B cell (primary cell): ENCODE results near the gene TNP2. TPM values are rescaled to one million over a fixed set of nuclear protein-coding genes. Genes with fewer than 3 reads are reported as not detected.

ENCODE experiments used
- ATAC-seq: fragments of 200-7000 bp; cut with Tn5 transposase; one replicate; pipeline ENCODE4 v1.10.0; 2021; ENCODE audit warnings: low read depth, mild to moderate bottlenecking, moderate number of reproducible peaks, moderate library complexity
- CTCF ChIA-PET: fragments of 350-600 bp; sonication (Branson Sonifier 250); formaldehyde crosslinking; loops from one replicate; lab custom pipeline; 2021; ENCODE audit warnings: antibody characterized with exemption, inconsistent platforms; lab: Charles Lee
- POLR2A ChIA-PET: fragments of 350-600 bp; sonication (Branson Sonifier 250); formaldehyde crosslinking; loops from one replicate; lab custom pipeline; 2021; ENCODE audit warnings: antibody characterized with exemption; lab: Charles Lee
- DNase-seq: peaks from one replicate; pipeline ENCODE4 v3.0.0; 2013
- H2AFZ ChIP-seq: 2 replicates; pipeline ENCODE4 v1.6.1; 2012; ENCODE audit warnings: mild to moderate bottlenecking, low read depth, low read length; ENCODE audit not compliant: insufficient read depth, poor library complexity, severe bottlenecking
- H3K27ac ChIP-seq, 2 donors: 1 replicate in 1 of 2; 2 replicates in 1 of 2; pipeline ENCODE4 v1.5.1; 2012 to 2013; ENCODE audit warnings: low read length in 2 of 2, mild to moderate bottlenecking in 2 of 2, moderate library complexity in 1 of 2
- H3K27me3 ChIP-seq, 4 experiments: fragments of 200-600 bp in 1 of 4; sonication (generic) in 1 of 4; replicated peaks in 1 of 4; 1 replicate in 2 of 4; 2 replicates in 2 of 4; pipeline versions ENCODE4 v1.6.1 to v1.7.0; 2013 to 2016; ENCODE audit warnings: low read length in 3 of 4, mild to moderate bottlenecking in 2 of 4, mixed read lengths in 1 of 4, moderate library complexity in 1 of 4; ENCODE audit not compliant: insufficient read depth in 4 of 4, control insufficient read depth in 3 of 4; ENCODE audit errors: control extremely low read depth in 1 of 4
- H3K36me3 ChIP-seq, 2 experiments: replicated peaks in 1 of 2; 1 replicate in 1 of 2; 2 replicates in 1 of 2; pipeline versions ENCODE4 v1.6.1 to v1.7.1; 2013; ENCODE audit warnings: low read length in 1 of 2; ENCODE audit not compliant: insufficient read depth in 2 of 2, control insufficient read depth in 1 of 2; ENCODE audit errors: control extremely low read depth in 1 of 2, extremely low read depth in 1 of 2
- H3K4me1 ChIP-seq, 2 donors: fragments of 200-600 bp in 1 of 2; sonication (generic) in 1 of 2; 1 replicate in 1 of 2; 2 replicates in 1 of 2; pipeline versions ENCODE4 v1.5.1 to v1.6.1; 2013 to 2017; ENCODE audit warnings: low read length in 2 of 2; ENCODE audit not compliant: control insufficient read depth in 2 of 2, insufficient read depth in 2 of 2
- H3K4me2 ChIP-seq: replicated peaks from 2 replicates; pipeline ENCODE3; 2012; ENCODE audit warnings: mild to moderate bottlenecking, low read depth, low read length; ENCODE audit not compliant: poor library complexity, severe bottlenecking
- H3K4me3 ChIP-seq, 5 experiments: fragments of 200-600 bp in 1 of 5; sonication (generic) in 1 of 5; 1 replicate in 3 of 5; 2 replicates in 2 of 5; pipeline versions ENCODE4 v1.5.1 to v1.7.0; 2011 to 2016; ENCODE audit warnings: low read length in 4 of 5, mild to moderate bottlenecking in 4 of 5, low read depth in 2 of 5, control low read depth in 1 of 5, moderate library complexity in 1 of 5; ENCODE audit not compliant: insufficient read depth in 1 of 5; ENCODE audit errors: control extremely low read depth in 1 of 5, extremely low read depth in 1 of 5
- H3K79me2 ChIP-seq: fragments of 200-600 bp; sonication (generic); one replicate; pipeline ENCODE4 v1.6.0; 2016; ENCODE audit warnings: low read length; ENCODE audit not compliant: control insufficient read depth, insufficient read depth
- H3K9ac ChIP-seq: fragments of 200-600 bp; sonication (generic); 2 replicates; pipeline ENCODE4 v1.6.1; 2017; ENCODE audit warnings: mild to moderate bottlenecking, low read length, moderate library complexity
- H3K9me3 ChIP-seq, 3 donors: one replicate each; pipeline versions ENCODE4 v1.6.1 to v1.7.1; 2013; ENCODE audit warnings: low read length in 2 of 3; ENCODE audit not compliant: control insufficient read depth in 2 of 3, insufficient read depth in 1 of 3; ENCODE audit errors: control extremely low read depth in 1 of 3
- H4K20me1 ChIP-seq: 2 replicates; pipeline ENCODE4 v1.6.0; 2012; ENCODE audit warnings: mild to moderate bottlenecking, low read length; ENCODE audit not compliant: insufficient read depth, control insufficient read depth, poor library complexity, severe bottlenecking
- H3K27ac Mint-ChIP-seq: one replicate; pipeline ENCODE4 v1.8.0; 2021; ENCODE audit warnings: mixed read lengths
- H3K27me3 Mint-ChIP-seq: one replicate; pipeline ENCODE4 v1.8.0; 2021; ENCODE audit warnings: mixed read lengths
- H3K4me1 Mint-ChIP-seq: one replicate; pipeline ENCODE4 v1.8.0; 2021; ENCODE audit warnings: mixed read lengths
- H3K4me3 Mint-ChIP-seq: one replicate; pipeline ENCODE4 v1.8.0; 2021; ENCODE audit warnings: mixed read lengths
- H3K9me3 Mint-ChIP-seq: one replicate; pipeline ENCODE4 v1.8.0; 2022; ENCODE audit warnings: mixed read lengths; ENCODE audit not compliant: insufficient read depth
- EZH2 ChIP-seq: IDR thresholded peaks from 2 replicates; pipeline ENCODE4 v1.6.1; 2012; ENCODE audit warnings: borderline replicate concordance, low read depth, mild to moderate bottlenecking, moderate library complexity, low read length; ENCODE audit not compliant: insufficient read depth, poor library complexity, severe bottlenecking
- WGBS: methylation state at CpG from one replicate; pipeline ENCODE4 v1.1.5; 2013; ENCODE audit warnings: missing lambda C conversion rate; ENCODE audit not compliant: insufficient coverage; 5-methylcytosine and 5-hydroxymethylcytosine counted together
- intact Hi-C: fragments of 100-400 bp; cut with micrococcal nuclease; formaldehyde crosslinking; loops from one replicate; pipeline ENCODE4 v1.10.0; 2022
- polyA plus RNA-seq: library from polyadenylated mRNA; depleted of rRNA; stranded (reverse); fragments of >200 nt; gene quantifications from 2 replicates; pipeline ENCODE4 v1.2.3, GENCODE V29; 2012
- total RNA-seq, 2 donors: library from RNA; stranded (reverse); fragments of 120-200 nt in 1 of 2; gene quantifications; 1 replicate in 1 of 2; 2 replicates in 1 of 2; pipeline versions ENCODE4 v1.2.3 to v1.2.4, GENCODE V29; 2013 to 2022
- TF ChIP-seq, protein P1 (sequence below): fragments of 200-600 bp; IDR thresholded peaks from one replicate; pipeline ENCODE4 v1.8.0; 2022; ENCODE audit warnings: antibody characterized with exemption, mild to moderate bottlenecking

TNP2 gene
- total and polyA plus RNA-seq, 2 donors (not counting 1 experiment from before 2014, with no cell fraction given): not detected

DNA sequence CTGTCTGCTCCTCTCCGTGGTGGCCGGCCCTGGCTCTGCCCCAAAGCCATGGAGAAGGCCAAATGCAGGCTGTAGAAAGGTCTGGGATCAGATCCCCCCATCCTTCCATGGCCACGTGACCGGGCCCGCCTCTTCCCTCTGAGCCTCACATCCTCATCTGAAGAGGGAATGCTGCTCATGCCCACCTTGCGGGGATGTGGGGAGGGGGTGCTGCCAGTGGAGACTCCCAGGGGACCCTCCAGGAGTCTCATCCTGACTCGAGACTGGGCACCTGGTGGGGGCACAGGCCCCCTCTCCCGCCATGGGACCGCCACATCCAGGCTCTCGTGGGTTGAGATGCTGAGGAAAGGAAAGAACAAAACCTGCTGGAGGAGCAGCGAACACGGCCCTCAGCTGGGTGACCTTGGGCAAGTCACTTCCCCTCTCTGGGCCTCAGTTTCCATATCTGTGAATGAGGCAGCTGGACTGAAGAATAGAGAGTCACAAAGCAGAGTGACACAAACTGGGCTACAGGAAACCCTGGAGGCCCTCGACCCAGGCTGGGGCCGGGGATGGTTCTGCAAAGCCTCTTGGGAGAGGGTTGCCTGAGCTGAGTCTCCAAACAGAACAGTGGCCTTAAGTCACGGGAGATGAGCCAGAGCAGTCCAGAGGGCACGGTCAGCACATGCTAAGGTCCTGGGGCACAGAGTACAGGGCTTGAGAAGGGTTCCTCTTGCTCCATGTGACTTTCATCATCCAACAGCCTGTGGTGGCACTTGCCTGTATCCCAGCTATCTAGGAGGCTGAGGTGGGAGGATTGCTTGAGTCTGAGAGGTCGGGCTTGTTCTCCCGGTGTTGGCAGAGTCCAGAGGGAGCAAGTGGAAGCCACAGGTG, 43.2 kb downstream of the TNP2 start:
- POLR2A ChIA-PET: interaction anchor here (0.6 to 2.4 kb wide), 8 partner anchors 20 to 285 kb away, joined by 3 to 19 read pairs (median 4); partner anchors contain the start of gene SOCS1
- Histone ChIP-seq H3K9ac (peak overlapping the region; percentile 59), H4K20me1 (no peaks in the 10 kb centered on the region), H3K79me2 (no peaks in the 10 kb centered on the region), H3K4me2 (peak overlapping the region; percentile 90), H3K9me3 (no peaks in the 10 kb centered on the region), H3K36me3 (no peaks in the 10 kb centered on the region), H3K27ac (peak overlapping the region; percentile 72 to 85), H3K4me1 (peaks cover 28 to 30% of the 10 kb centered on the region in 2 donors), H3K4me3 (peak overlapping the region in 4 of 5 experiments; percentile 16 to 61 (median 42)), H2AFZ (peak overlapping the region; percentile 82), H3K27me3 (no peaks in the 10 kb centered on the region)
- H3K27ac Mint-ChIP-seq: peak overlapping the region; percentile 93
- TF ChIP-seq EZH2: no peak
- TF ChIP-seq, protein P1, sequence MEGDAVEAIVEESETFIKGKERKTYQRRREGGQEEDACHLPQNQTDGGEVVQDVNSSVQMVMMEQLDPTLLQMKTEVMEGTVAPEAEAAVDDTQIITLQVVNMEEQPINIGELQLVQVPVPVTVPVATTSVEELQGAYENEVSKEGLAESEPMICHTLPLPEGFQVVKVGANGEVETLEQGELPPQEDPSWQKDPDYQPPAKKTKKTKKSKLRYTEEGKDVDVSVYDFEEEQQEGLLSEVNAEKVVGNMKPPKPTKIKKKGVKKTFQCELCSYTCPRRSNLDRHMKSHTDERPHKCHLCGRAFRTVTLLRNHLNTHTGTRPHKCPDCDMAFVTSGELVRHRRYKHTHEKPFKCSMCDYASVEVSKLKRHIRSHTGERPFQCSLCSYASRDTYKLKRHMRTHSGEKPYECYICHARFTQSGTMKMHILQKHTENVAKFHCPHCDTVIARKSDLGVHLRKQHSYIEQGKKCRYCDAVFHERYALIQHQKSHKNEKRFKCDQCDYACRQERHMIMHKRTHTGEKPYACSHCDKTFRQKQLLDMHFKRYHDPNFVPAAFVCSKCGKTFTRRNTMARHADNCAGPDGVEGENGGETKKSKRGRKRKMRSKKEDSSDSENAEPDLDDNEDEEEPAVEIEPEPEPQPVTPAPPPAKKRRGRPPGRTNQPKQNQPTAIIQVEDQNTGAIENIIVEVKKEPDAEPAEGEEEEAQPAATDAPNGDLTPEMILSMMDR: no peak
- H3K4me1 Mint-ChIP-seq: peaks cover 34% of the 10 kb centered on the region
- CTCF ChIA-PET: interaction anchor here (1.7 to 2.1 kb wide), 2 partner anchors 29 to 150 kb away, joined by 4 to 24 read pairs; partner anchors contain the start of gene SOCS1
- peak overlapping the region; percentile 83 for H3K4me3 Mint-ChIP-seq
- DNase-seq (no peak), ATAC-seq (no peak)
- H3K27me3 Mint-ChIP-seq: no peaks in the 10 kb centered on the region
- intact Hi-C loops: loop anchor here (1.0 to 2.0 kb wide), 4 partner anchors 17 to 147 kb away; partner anchors contain the start of gene SOCS1
- 51% methylated on average over 11 of the region's 18 CpGs for WGBS
- H3K9me3 Mint-ChIP-seq: no peaks in the 10 kb centered on the region
